ENCODE results near the gene MAGI1.
"Not testable (repeated sequence)": the region's sequence is repeated elsewhere in the genome, so short reads cannot be mapped to it uniquely, and the experiment has no call there.

The MAGI1 gene

DNA sequence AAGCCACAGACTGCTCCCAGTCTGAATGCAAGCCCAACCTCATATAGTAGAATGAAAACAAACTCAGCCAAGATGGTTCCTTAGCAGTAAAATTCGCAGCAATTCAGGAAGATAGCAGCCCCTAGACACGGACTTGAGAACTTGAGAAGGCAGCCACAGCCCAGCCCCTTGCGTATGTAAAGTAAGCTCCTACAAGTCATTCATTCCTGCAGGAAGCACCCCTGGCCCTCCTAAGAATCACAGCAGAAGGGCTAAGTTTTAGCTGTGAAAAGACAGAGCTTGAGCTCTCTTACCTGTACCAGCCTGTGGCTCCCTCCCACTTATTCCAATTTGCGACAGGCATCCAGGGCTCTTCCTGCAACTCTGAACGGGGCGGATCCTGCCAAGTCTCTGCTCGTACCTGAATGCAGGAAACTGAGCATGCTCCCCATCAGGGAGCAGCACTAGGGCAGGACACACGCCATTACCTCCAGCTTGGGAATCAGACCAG is 136.4 kb downstream of the MAGI1 start:
- DNase-seq: no peak

GRCh38 chr3:65901226-65901625 is 137.5 kb downstream of the MAGI1 start:
- DNase-seq: no peak

- DNase-seq: no peak
These were observed 139.5 kb downstream of the MAGI1 start for GRCh38 chr3:65899226-65899625.

DNA sequence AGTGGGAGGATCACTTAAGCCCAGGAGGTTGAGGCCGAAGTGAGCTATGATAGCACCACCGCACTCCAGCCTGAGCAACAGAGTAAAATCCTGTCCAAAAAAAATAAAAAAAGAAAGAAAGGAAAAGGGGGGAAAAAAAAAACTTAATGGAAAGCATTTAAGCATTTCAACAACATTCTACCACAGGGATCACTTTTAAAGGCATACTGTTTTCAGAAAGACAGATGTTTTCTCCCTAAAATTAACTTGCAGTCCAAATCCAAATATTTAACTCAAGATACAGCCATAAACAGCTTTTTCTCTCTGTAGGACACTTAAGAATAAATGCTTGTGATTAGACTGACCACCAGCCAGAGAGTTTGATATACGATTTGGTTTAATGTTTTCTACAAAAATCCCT is 141.0 kb downstream of the MAGI1 start:
- DNase-seq: no peak

- no peak for DNase-seq
These were observed 142.4 kb downstream of the MAGI1 start for GRCh38 chr3:65896321-65896720.

DNA sequence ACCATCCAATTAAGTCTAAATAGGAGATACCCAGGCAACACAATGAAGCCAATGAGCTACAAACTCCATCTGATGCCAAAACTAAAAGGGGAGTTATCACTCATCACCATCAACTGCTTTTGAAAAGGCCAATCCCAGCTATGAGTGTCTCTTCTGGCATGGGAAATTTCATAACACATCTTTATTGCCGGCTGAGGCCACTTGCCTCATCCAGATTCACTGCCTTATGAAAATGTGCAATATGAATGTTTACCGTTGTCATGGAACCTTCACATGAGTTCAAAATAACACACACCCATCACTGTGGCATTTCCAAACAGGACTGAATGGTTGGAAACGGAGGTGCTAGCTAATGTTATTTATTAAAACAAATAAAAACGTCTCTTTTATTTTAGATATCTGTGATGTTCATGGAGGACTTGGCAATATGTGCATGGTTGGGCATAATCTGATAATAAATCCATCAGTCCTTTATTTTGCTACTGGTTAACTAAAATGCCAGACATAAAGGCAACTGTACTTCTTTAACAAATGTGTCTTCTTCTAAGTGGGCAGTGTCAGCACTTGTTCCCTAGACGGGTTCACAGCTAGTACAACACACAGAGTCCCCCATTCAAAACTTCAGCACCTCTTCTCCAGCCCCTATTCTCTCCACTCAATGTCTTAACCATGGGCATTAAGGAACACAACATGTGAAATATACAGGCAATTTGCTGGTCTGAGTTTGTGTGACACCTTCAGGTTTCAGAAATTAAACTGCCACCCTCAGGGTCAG is 143.9 kb downstream of the MAGI1 start:
- no peak for DNase-seq

DNA sequence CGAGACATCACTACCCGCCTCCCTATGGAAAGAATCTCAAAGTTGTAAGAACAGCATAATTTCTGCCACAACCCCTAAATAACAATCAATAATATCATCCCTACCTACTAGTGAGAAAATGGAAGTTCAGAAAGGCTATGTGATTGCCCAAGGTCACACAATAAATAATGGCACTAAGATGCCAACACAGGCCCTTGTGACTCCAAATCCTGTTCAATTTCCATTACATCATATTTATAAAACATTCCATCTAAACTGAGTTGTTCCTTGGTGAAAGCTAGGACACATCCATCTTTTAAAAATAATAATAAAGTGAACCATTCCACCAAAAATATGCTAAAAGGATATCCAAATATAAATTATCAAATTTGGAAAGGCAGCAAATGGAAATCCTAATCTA is 144.6 kb downstream of the MAGI1 start:
- DNase-seq: no peak

DNA sequence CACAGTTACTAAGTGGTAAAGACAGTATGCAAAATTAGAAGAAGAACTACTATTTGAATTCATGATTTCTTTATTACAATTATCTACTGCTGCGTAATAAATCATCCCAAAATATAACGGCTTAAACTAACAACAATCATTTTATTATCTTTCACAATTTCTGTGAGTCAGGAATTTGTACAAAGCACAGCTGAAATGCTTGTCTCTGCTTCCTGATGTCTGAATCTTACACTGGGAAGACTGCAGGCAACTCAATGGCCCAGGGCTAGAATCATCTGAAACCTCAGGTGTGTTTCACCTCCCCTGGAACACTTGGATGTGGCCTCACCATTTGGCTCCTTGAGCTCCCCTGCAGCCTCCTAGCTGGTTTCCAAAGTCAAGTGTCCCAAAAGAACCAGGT is 145.1 kb downstream of the MAGI1 start:
- no peak for DNase-seq

- DNase-seq: not testable (repeated sequence)
These were observed 147.2 kb downstream of the MAGI1 start for GRCh38 chr3:65891477-65891876.

- DNase-seq: no peak
These were observed 148.4 kb downstream of the MAGI1 start for GRCh38 chr3:65890328-65890727.

GRCh38 chr3:65889707-65890099 is 149.0 kb downstream of the MAGI1 start:
- no peak for DNase-seq

GRCh38 chr3:65888980-65889706 is 149.6 kb downstream of the MAGI1 start:
- no peak for DNase-seq

DNA sequence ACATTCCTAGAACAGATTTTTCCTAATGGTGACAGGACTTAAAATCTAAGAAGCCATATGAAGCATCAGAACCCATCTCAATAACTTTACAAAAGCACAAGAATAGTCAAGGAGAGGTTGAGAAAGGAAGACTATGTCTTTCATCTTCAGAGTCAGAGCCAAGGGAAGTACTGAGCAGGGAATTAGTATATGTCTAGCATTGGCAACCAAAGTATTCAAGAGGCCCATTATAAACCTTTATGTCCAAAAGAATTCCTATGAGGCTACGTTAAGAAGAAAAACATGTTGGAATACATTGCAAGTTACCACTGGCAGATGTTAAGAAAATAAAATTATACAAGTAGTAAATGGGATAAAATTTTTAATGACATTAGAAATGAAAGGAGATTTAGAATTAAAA is 150.5 kb downstream of the MAGI1 start:
- DNase-seq: no peak

GRCh38 chr3:65886391-65886790 is 152.3 kb downstream of the MAGI1 start:
- no peak for DNase-seq

- no peak for DNase-seq
These were observed 154.6 kb downstream of the MAGI1 start for GRCh38 chr3:65884071-65884470.

DNA sequence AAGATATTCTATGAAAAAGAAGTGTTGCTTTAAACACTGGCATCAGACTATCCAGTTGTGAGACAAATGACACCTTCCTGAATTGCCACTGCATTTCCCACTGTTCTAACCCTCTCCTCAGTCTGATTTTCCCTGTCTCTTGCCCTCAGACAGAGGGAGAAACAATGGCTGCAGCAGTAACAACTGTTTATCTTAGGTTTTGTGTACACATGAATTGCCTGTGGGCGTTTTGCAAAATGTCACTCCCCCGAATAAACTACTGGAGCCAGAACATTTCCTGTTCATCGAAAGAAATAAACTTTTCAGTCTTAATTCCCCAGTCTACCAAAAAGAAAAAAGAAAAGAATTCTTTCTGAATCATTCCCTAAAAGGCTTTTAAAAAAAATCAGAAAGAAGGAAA is 155.1 kb downstream of the MAGI1 start:
- DNase-seq: no peak

GRCh38 chr3:65880350-65880749 is 158.4 kb downstream of the MAGI1 start:
- no peak for DNase-seq

GRCh38 chr3:65879372-65879771 is 159.3 kb downstream of the MAGI1 start:
- no peak for DNase-seq

- DNase-seq: no peak
These were observed 159.9 kb downstream of the MAGI1 start for GRCh38 chr3:65878831-65879230.

GRCh38 chr3:65877160-65877559 is 161.6 kb downstream of the MAGI1 start:
- no peak for DNase-seq

DNA sequence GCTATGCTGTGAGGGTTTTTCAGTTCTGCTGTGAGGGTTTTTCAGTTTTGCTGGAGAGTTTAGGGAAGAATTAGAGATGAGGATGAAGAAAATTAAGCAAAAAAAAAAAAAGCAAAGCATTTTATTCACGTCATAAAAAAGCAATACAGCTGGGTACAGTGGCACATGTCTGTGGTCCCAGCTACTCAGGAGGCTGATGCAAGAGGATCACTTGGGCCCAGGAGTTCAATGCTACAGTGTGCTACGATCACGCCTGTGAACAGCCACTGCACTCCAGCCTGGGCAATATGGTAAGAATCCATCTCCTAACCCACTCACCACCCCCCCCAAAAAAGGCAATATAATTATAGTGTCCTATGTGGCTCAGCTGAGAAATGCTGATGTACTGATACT is 162.7 kb downstream of the MAGI1 start:
- DNase-seq: no peak

DNA sequence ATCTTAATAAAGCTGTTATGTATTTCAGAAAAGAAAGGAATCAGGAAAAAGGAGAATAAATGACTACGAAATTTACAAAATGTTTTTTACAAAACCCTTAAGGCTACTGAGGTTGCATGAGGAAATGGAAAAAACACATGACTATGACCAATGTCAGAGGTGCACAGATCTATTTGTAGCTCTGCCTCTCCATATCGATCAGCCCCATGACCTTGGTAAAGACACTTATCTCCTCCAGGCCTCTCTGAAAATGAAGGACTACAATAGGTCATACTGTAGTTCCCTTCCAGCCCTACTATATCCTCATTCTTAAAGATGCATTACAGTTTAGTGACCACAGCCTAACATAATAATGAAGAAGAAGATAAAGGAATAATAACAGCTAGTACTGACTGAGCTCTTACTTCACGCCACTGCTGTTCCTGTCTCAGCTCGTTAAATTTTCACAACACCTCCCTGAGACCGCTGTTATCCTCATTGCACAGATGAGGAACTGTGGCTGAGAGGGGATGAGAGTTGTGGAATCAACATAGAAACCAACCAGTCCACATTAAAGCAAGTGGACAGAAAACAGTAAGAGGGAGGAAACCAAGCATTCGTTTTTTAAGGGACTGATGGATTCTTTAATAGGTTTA is 163.2 kb downstream of the MAGI1 start:
- DNase-seq: no peak

GRCh38 chr3:65873869-65874268 is 164.8 kb downstream of the MAGI1 start:
- no peak for DNase-seq

GRCh38 chr3:65873028-65873427 is 165.7 kb downstream of the MAGI1 start:
- no peak for DNase-seq
